GM12892 (cell line): Measurements from ENCODE around the gene BCL11A.

Experiments
- POLR2A ChIP-seq: IDR thresholded peaks from 2 replicates; pipeline ENCODE4 v1.6.1; 2011; ENCODE audit warnings: low read depth, low read length, control low read depth
- POLR2AphosphoS5 ChIP-seq: IDR thresholded peaks from 2 replicates; pipeline ENCODE4 v1.6.1; 2011; ENCODE audit warnings: low read depth, low read length, control low read depth

DNA sequence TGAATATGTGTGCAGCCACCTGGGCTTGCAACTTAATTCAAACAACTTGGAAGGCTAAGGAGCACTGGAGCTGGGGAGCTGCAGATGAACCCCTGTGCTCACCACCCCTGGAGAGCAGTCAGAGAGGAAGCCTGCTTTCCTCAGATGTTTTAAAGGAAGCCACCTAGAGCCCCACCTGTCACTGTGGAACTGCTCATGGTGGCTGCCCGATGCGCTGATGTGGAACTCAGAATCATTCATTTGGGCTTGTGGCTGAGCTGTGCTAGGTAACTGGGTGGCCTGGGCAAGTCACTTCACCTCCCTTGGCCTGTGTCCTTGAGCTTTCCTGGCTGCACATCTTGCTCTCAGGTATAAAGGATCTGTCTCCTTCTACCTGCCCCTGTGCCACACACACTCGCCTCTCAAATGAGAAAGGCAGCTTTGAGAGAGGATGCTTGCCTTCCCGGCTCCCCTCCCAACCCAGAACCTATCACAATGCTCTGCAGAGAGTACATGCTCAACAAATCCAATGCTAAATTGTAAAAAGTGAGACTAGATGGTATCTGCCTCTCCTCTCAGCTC is 41.3 kb downstream of the BCL11A start:
- TF ChIP-seq POLR2A: no peak
- no peak for TF ChIP-seq POLR2AphosphoS5
